Motor neuron (in vitro differentiated cells): ENCODE results near the gene ENTPD1. TPM values are rescaled to one million over a fixed set of nuclear protein-coding genes. Genes with fewer than 3 reads are reported as not detected.
"Not testable (repeated sequence)": the region's sequence is repeated elsewhere in the genome, so short reads cannot be mapped to it uniquely, and the experiment has no call there.

Source experiments
- ATAC-seq, 8 experiments: fragments of 200-7000 bp; cut with Tn5 transposase; replicated peaks in 6 of 8; 2 replicates each; pipeline ENCODE4 v1.8.0; 2021; ENCODE audit warnings: mild to moderate bottlenecking in 8 of 8, moderate library complexity in 8 of 8
- H3K27ac ChIP-seq, 2 donors: fragments of 250-450 bp; sonication (Bioruptor Pico); 2 replicates each; pipeline ENCODE4 v1.9.0; 2021; ENCODE audit warnings: antibody characterized with exemption in 2 of 2, mild to moderate bottlenecking in 2 of 2, moderate library complexity in 1 of 2
- H3K4me1 ChIP-seq, 2 donors: fragments of 250-450 bp; sonication (Bioruptor Pico); replicated peaks in 1 of 2; 2 replicates each; pipeline ENCODE4 v1.6.1; 2021; ENCODE audit warnings: antibody characterized with exemption in 2 of 2, mild to moderate bottlenecking in 2 of 2, moderate library complexity in 1 of 2
- H3K4me3 ChIP-seq, 5 donors: fragments of 250-450 bp; sonication (Bioruptor Pico); 2 replicates each; pipeline ENCODE4 v1.9.0; 2021; ENCODE audit warnings: antibody characterized with exemption in 5 of 5, mild to moderate bottlenecking in 5 of 5, moderate library complexity in 4 of 5
- WGBS, 10 experiments: fragments of 450-650 bp; shearing (Covaris generic); methylation state at CpG; one replicate each; pipeline ENCODE4 v1.0.0; 2022; 5-methylcytosine and 5-hydroxymethylcytosine counted together
- in situ Hi-C, 9 experiments: fragments of 400-800 bp; cut with MboI; loops; one replicate each; pipeline ENCODE4 v1.15.0; 2021; ENCODE audit warnings: low sequenced_read_pairs in 9 of 9, low pct_unique_long_range_greater_than_20kb in 2 of 9; ENCODE audit not compliant: unreplicated experiment in 9 of 9
- total RNA-seq, 8 experiments: library from RNA; unstranded; fragments of 300-600 nt; gene quantifications; 2 replicates each; pipeline versions ENCODE4 v1.2.3 to v1.2.4, GENCODE V29; 2022

The ENTPD1 gene
- total RNA-seq, 8 experiments from 2014 or later, result 1.4 to 26.7 (median 3.7) TPM

DNA sequence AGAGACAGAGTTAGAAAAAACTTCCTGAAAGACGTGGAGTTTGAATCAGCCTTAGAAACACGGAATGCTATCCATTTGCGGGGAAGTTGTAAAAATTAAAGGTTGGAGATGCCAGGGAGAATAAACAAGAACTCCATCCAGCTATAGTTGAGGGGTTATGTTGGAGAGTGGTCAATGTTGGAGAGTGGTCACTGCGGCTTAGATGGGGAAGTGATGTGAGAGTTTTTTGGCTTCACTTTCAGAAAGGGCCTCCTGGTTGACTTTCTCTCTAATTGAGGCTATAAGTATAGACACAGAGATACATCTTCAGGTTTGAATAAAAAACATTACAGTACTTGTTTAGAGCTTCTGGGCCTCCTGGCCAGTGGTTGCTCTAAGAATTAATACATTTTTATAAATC, 152.5 kb downstream of the ENTPD1 start:
- ATAC-seq, result no peak
- H3K4me3 ChIP-seq, result peak overlapping the region; percentile 72 to 93 (median 81)
- peaks cover 2 to 4% of the 10 kb centered on the region in 2 donors for H3K4me1 ChIP-seq
- no peak overlapping the region for H3K27ac ChIP-seq
- in situ Hi-C loops, result no loop called here
- 17 to 100% (median 43%) methylated on average over 1 to 4 of the region's 4 CpGs; no CpG with 5 or more reads in 2 of the 10 experiments for WGBS, 10 experiments

DNA sequence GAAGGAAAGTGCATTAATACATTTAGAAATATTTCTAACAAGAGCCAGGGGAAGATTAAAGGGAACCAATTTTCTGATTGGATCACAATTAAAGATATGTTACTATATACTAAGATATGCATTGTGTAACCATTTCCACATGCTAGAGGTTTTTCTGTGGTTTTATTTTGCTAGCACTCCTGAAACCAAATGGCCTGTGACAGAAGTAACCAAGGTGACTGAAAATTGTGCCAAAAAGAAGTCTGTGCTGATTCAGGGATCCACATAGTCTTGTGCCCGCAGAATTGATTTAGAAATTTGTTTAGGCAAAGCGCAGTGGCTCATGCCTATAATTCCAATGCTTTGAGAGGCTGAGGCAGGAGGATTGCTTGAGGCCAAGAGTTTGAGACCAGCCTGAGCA, 153.6 kb downstream of the ENTPD1 start:
- Histone ChIP-seq H3K4me1 (peaks cover 2 to 4% of the 10 kb centered on the region in 2 donors), H3K4me3 (no peak overlapping the region), H3K27ac (no peak overlapping the region)
- WGBS, 10 experiments, result 80 to 100% (median 100%) methylated on average over 1 to 2 of the region's 2 CpGs; no CpG with 5 or more reads in 2 of the 10 experiments
- in situ Hi-C loops, result no loop called here
- ATAC-seq, result no peak

DNA sequence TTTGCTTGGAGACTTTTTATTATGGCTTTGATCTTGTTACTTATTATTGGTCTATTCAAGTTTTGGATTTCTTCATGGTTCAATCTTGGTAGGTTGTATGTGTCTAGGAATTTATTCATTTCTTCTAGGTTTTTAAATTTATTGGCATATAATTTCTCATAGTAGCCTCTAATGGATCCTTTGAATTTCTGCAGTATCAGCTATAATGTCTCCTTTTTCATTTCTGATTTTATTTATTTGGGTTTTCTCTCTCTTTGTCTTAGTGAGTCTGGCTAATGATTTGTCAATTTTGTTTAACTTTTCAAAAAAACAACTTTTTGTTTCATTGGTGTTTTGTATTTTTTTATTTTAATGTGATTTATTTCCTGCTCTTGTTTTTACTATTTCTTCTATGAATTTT, 160.1 kb downstream of the ENTPD1 start:
- ATAC-seq, H3K4me1 ChIP-seq, H3K4me3 ChIP-seq, H3K27ac ChIP-seq, in situ Hi-C loops: not testable (repeated sequence)

Other genes with a start within 250 kb of the ENTPD1 start
- 100 to 1,000 TPM in 1 of 8 experiments, 10 to 100 TPM in 6, 1 to 10 TPM in 1; 2.0 to 105 (median 35.8) TPM for gene SORBS1, start 194.8 kb upstream of the ENTPD1 start, total RNA-seq
- gene ALDH18A1, start 99.5 kb upstream of the ENTPD1 start, total RNA-seq, result 10 to 100 TPM; 45.0 to 84.0 (median 65.6) TPM
- gene TCTN3, start 62.2 kb upstream of the ENTPD1 start, total RNA-seq, result 10 to 100 TPM; 21.9 to 62.4 (median 30.4) TPM
- 1 to 10 TPM in 4 of 8 experiments, under 1 TPM in 4; 0.38 to 1.9 (median 0.95) TPM for gene CC2D2B, start 151.8 kb downstream of the ENTPD1 start, total RNA-seq